AG09319 (cell line): ENCODE measurements around the gene CEP162.

Experiments
- DNase-seq: peaks from one replicate; pipeline ENCODE4 v3.0.0-alpha.2; 2010; ENCODE audit warnings: low read depth; ENCODE audit errors: extremely low read depth
- TF ChIP-seq, protein P1 (sequence below): IDR thresholded peaks from 2 replicates; pipeline ENCODE4 v1.5.1; 2011; ENCODE audit warnings: low read depth, mild to moderate bottlenecking, inconsistent platforms, low read length, moderate library complexity

The CEP162 gene

DNA sequence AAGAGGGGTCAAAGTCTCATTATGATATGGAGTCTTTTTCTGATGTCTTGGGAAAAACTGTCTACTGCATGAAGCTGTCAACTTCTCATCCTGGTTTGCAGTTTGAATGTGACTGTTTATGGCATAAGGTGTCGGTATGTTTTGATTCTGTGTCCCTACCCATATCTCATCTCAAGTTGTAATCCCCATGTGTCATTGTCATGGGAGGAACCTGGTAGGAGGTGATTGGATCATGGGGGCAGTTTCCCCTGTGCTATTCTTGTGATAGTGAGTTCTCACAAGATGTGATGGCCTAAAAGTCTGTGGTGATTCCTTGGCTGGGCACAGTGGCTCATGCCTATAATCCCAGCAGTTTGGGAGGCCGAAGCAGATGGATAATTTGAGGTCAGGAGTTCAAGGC lies 146.2 kb downstream of the CEP162 start:
- TF ChIP-seq, protein P1, sequence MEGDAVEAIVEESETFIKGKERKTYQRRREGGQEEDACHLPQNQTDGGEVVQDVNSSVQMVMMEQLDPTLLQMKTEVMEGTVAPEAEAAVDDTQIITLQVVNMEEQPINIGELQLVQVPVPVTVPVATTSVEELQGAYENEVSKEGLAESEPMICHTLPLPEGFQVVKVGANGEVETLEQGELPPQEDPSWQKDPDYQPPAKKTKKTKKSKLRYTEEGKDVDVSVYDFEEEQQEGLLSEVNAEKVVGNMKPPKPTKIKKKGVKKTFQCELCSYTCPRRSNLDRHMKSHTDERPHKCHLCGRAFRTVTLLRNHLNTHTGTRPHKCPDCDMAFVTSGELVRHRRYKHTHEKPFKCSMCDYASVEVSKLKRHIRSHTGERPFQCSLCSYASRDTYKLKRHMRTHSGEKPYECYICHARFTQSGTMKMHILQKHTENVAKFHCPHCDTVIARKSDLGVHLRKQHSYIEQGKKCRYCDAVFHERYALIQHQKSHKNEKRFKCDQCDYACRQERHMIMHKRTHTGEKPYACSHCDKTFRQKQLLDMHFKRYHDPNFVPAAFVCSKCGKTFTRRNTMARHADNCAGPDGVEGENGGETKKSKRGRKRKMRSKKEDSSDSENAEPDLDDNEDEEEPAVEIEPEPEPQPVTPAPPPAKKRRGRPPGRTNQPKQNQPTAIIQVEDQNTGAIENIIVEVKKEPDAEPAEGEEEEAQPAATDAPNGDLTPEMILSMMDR: no peak
- DNase-seq: no peak

DNA sequence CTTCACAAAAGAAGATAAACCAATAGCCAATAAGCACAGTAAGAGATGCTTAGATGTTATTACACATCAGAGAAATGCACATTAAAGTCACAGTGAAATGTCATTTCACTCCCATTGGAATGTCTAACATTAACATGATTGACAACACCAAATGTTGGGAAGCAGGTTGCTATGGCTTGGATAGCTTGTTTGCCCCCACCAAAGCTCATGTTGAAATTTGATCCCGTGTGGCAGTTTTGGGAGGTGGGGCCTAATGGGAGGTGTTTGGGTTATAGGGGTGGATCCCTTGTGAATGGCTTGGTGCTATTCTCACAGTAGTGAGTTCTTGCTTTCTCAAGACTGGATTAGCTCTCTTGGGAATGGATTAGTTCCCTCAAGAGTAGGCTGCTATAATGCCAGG lies 149.1 kb downstream of the CEP162 start:
- TF ChIP-seq, protein P1: no peak
- DNase-seq: no peak

DNA sequence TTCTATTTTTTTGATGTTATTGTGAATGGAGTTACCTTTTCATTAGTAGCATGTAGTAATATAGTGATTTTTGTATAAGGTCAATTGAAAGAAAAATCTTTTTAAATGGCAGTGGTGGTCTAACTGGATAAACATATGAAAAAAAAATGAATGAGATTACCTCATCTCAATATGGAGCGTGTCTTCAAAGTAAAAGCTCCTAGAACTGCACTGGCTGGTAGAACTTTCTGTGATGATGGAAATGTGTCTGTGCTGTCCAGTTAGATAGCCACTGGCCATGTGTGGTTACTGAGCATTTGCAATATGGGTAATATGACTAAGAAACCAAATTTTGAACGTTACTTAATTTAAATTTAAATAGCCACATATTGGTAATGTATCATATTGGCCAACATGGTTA lies 149.8 kb downstream of the CEP162 start:
- no peak for DNase-seq
- TF ChIP-seq, protein P1: no peak

DNA sequence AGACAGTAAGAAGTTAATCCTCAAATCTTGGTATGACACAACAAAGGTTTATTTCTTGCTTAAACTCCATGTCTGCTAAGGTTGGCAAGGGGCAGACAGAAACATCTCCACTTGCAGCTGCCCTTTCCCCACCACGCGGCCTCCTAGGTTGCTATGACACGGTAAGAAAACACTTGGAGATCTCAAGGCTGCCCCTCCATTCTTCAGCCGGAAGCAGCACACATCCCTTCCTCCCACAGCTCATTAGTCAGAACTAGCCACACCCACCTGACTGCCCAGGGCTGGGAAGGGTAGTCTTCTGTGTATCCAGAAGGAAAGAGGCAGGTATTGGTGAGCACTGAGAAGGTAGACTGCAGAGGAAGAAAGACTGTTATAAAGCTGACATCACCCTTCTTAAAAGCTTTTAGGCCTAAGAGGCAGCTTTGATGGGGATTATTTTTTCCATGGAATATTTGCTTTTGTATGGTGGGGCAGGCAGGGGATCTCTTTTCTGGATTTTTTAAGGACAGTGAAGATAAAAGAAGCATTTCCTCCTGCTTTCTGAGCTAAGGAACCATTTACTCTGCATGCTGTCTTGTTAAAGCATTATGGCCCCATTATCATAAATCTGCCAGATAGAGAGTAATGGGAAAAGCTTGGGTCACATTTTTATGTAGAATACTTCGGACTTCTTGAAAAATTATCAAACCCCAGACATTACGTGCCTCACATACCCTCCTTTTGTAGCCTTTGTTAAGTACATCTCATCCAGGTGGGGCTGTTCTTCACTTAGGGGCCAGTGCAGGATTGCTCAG lies 152.3 kb downstream of the CEP162 start:
- no peak for DNase-seq
- TF ChIP-seq, protein P1: no peak
